HepG2 (cell line): ENCODE results near the gene DSE. TPM values are rescaled to one million over a fixed set of nuclear protein-coding genes. Genes with fewer than 3 reads are reported as not detected.

Experiments used
- ATAC-seq: fragments of 200-7000 bp; cut with Tn5 transposase; 3 replicates; pipeline ENCODE4 v1.9.1; 2020; ENCODE audit warnings: mild to moderate bottlenecking, moderate library complexity
- BruUV-seq: library from RNA; stranded (reverse); fragments of 400-500 nt; replicated peaks from 2 replicates; lab custom pipeline; 2021; lab: Mats Ljungman, UMichigan
- CTCF ChIA-PET: fragments of 300-600 bp; formaldehyde crosslinking; extraction: SDS; loops from one replicate; lab custom pipeline; 2021; ENCODE audit warnings: low total read pairs, inconsistent platforms, low intra/inter-chr PET ratio; lab: Yijun Ruan, JAX
- POLR2A ChIA-PET: fragments of 350-600 bp; sonication (Branson Sonifier 250); formaldehyde crosslinking; loops from one replicate; lab custom pipeline; 2020; ENCODE audit warnings: antibody characterized with exemption, inconsistent platforms; lab: Yijun Ruan, JAX
- DNase-seq: peaks from one replicate; pipeline ENCODE4 v3.0.0-alpha.2; 2015; ENCODE audit warnings: low spot score
- FAIRE-seq: peaks from 3 replicates; lab custom pipeline; 2011; peaks lifted over from hg19 to GRCh38; lab: Jason Lieb, UNC
- H2AFZ ChIP-seq: one replicate; pipeline ENCODE4 v1.6.1; 2011; ENCODE audit warnings: low read length, inconsistent platforms
- H3K27ac ChIP-seq: fragments of 300-600 bp; 3 replicates; pipeline ENCODE4 v1.8.0; 2011; ENCODE audit warnings: mixed run types, mild to moderate bottlenecking, mixed read lengths, low read length, inconsistent platforms; ENCODE audit not compliant: insufficient read depth; ENCODE audit errors: extremely low read length
- H3K27me3 ChIP-seq, 2 experiments: fragments of 200-600 bp in 1 of 2; 2 replicates in 1 of 2; 3 replicates in 1 of 2; pipeline versions ENCODE4 v1.6.0 to v1.8.0; 2011; ENCODE audit warnings: low read length in 2 of 2, mild to moderate bottlenecking in 2 of 2, moderate library complexity in 2 of 2, inconsistent platforms in 1 of 2; ENCODE audit not compliant: insufficient read depth in 2 of 2, control insufficient read depth in 1 of 2
- H3K36me3 ChIP-seq, 2 experiments: fragments of 200-600 bp in 1 of 2; replicated peaks in 1 of 2; 2 replicates in 1 of 2; 3 replicates in 1 of 2; pipeline versions ENCODE4 v1.5.1 to v1.8.0; 2011; ENCODE audit warnings: low read length in 2 of 2, inconsistent platforms in 1 of 2; ENCODE audit not compliant: insufficient read depth in 2 of 2, control insufficient read depth in 1 of 2
- H3K4me1 ChIP-seq: 2 replicates; pipeline ENCODE4 v1.5.1; 2012; ENCODE audit warnings: low read length, inconsistent platforms; ENCODE audit not compliant: insufficient read depth
- H3K4me2 ChIP-seq: 2 replicates; pipeline ENCODE4 v1.6.0; 2011; ENCODE audit warnings: low read depth, low read length, inconsistent platforms
- H3K4me3 ChIP-seq, 3 experiments: fragments of 200-600 bp in 1 of 3; sonication (generic), shearing (Covaris generic) in 1 of 3; replicated peaks in 1 of 3; 2 replicates each; pipeline ENCODE4 v1.5.1; 2011 to 2016; ENCODE audit warnings: low read length in 3 of 3, inconsistent platforms in 2 of 3, low read depth in 2 of 3, mild to moderate bottlenecking in 2 of 3, control low read depth in 1 of 3, mixed read lengths in 1 of 3; ENCODE audit not compliant: insufficient read depth in 1 of 3
- H3K79me2 ChIP-seq: one replicate; pipeline ENCODE4 v1.6.1; 2011; ENCODE audit warnings: low read length, inconsistent platforms; ENCODE audit not compliant: insufficient read depth
- H3K9ac ChIP-seq: 2 replicates; pipeline ENCODE4 v1.6.0; 2011; ENCODE audit warnings: mild to moderate bottlenecking, low read depth, low read length, inconsistent platforms; ENCODE audit not compliant: insufficient read depth
- H3K9me3 ChIP-seq: 2 replicates; pipeline ENCODE4 v1.5.1; 2012; ENCODE audit warnings: mild to moderate bottlenecking, low read length
- H4K20me1 ChIP-seq: 2 replicates; pipeline ENCODE4 v1.6.0; 2011; ENCODE audit warnings: inconsistent platforms, mild to moderate bottlenecking, low read length, moderate library complexity; ENCODE audit not compliant: insufficient read depth
- HNF4A ChIP-seq: sonication (generic); formaldehyde crosslinking; IDR thresholded peaks from 2 replicates; pipeline ENCODE4 v1.4.0; 2020; ENCODE audit warnings: missing genetic modification reagents
- KLF6 ChIP-seq: IDR thresholded peaks from 2 replicates; pipeline ENCODE4 v1.8.0; 2016; ENCODE audit warnings: missing biosample characterization, missing genetic modification reagents
- MAFF ChIP-seq: IDR thresholded peaks from 2 replicates; pipeline ENCODE4 v1.6.1; 2011; ENCODE audit warnings: low read depth, low read length, improper control_type of control experiment
- MAFK ChIP-seq, 2 experiments: IDR thresholded peaks in 1 of 2; conservative IDR thresholded peaks in 1 of 2; 2 replicates each; pipeline ENCODE4 v1.6.1; 2011; ENCODE audit warnings: improper control_type of control experiment in 2 of 2, low read length in 2 of 2
- RBM39 ChIP-seq: fragments of 200-400 bp; formaldehyde crosslinking; IDR thresholded peaks from one replicate; pipeline ENCODE4 v1.6.1; 2018; ENCODE audit warnings: antibody characterized with exemption, mild to moderate bottlenecking, low read depth, low read length; ENCODE audit not compliant: poor library complexity, severe bottlenecking
- SALL1 ChIP-seq: sonication (generic); formaldehyde crosslinking; IDR thresholded peaks from 2 replicates; pipeline ENCODE4 v1.8.0; 2022; ENCODE audit warnings: mild to moderate bottlenecking, missing genetic modification reagents
- STAG1 ChIP-seq: sonication (generic); formaldehyde crosslinking; IDR thresholded peaks from 2 replicates; pipeline ENCODE4 v1.4.0; 2020; ENCODE audit warnings: missing genetic modification reagents
- ZNF530 ChIP-seq: sonication (generic); formaldehyde crosslinking; IDR thresholded peaks from 2 replicates; pipeline ENCODE4 v1.5.0; 2020; ENCODE audit warnings: low read depth, mild to moderate bottlenecking, missing genetic modification reagents
- ZNF605 ChIP-seq: sonication (generic); formaldehyde crosslinking; IDR thresholded peaks from 2 replicates; pipeline ENCODE4 v1.8.0; 2022; ENCODE audit warnings: mild to moderate bottlenecking, missing genetic modification reagents
- ZNF616 ChIP-seq: sonication (generic); formaldehyde crosslinking; IDR thresholded peaks from 2 replicates; pipeline ENCODE4 v1.5.0; 2020; ENCODE audit warnings: low read depth, mild to moderate bottlenecking, missing genetic modification reagents
- ZNF749 ChIP-seq: sonication (generic); formaldehyde crosslinking; IDR thresholded peaks from 2 replicates; pipeline ENCODE4 v1.8.0; 2022; ENCODE audit warnings: mild to moderate bottlenecking, missing genetic modification reagents, moderate library complexity, borderline replicate concordance
- WGBS: methylation state at CpG from one replicate; pipeline ENCODE4 v1.1.6; 2017; ENCODE audit warnings: low lambda C conversion rate; 5-methylcytosine and 5-hydroxymethylcytosine counted together
- in situ Hi-C: cut with HindIII; loops from 2 replicates; pipeline ENCODE4 v1.10.0; 2017; ENCODE audit warnings: low pct_unique_long_range_greater_than_20kb; ENCODE audit not compliant: extremely low pct_ligation_motif_present
- intact Hi-C: fragments of 100-400 bp; cut with micrococcal nuclease; formaldehyde crosslinking; loops from one replicate; pipeline ENCODE4 v1.10.0; 2022; ENCODE audit not compliant: unreplicated experiment
- polyA plus RNA-seq, 8 experiments: library from polyadenylated mRNA; depleted of rRNA in 3 of 8; stranded (reverse) in 7 of 8; unstranded in 1 of 8; fragments of >200 nt; fragmentation: Illumina TruSeq in 4 of 8; extraction: Trizol in 4 of 8; gene quantifications; 2 replicates each; pipeline versions ENCODE4 v1.2.1 to v1.2.3, GENCODE V29; 2011 to 2016; ENCODE audit warnings: low read depth in 4 of 8, missing spikeins in 1 of 8, mixed read lengths in 1 of 8; ENCODE audit not compliant: insufficient read depth in 1 of 8
- total RNA-seq, 5 experiments: library from RNA; depleted of rRNA; stranded (reverse); fragments of >200 nt; fragmentation: Illumina TruSeq; extraction: Trizol; gene quantifications; 2 replicates each; pipeline ENCODE4 v1.2.3, GENCODE V29; 2016; ENCODE audit warnings: low read depth in 1 of 5
- TF ChIP-seq, protein P1 (sequence below): sonication (generic); formaldehyde crosslinking; IDR thresholded peaks from 2 replicates; pipeline ENCODE4 v1.4.0; 2020; ENCODE audit warnings: missing genetic modification reagents, mild to moderate bottlenecking, borderline replicate concordance
- TF ChIP-seq, protein P2 (sequence below): sonication (generic); formaldehyde crosslinking; IDR thresholded peaks from 2 replicates; pipeline ENCODE4 v1.5.0; 2020; ENCODE audit warnings: missing genetic modification reagents

Gene DSE
- total and polyA plus RNA-seq, 2 of the 13 experiments (the other 11 are each of a cell fraction or from before 2014, with no cell fraction given) = 2.6 to 4.6 TPM

DNA sequence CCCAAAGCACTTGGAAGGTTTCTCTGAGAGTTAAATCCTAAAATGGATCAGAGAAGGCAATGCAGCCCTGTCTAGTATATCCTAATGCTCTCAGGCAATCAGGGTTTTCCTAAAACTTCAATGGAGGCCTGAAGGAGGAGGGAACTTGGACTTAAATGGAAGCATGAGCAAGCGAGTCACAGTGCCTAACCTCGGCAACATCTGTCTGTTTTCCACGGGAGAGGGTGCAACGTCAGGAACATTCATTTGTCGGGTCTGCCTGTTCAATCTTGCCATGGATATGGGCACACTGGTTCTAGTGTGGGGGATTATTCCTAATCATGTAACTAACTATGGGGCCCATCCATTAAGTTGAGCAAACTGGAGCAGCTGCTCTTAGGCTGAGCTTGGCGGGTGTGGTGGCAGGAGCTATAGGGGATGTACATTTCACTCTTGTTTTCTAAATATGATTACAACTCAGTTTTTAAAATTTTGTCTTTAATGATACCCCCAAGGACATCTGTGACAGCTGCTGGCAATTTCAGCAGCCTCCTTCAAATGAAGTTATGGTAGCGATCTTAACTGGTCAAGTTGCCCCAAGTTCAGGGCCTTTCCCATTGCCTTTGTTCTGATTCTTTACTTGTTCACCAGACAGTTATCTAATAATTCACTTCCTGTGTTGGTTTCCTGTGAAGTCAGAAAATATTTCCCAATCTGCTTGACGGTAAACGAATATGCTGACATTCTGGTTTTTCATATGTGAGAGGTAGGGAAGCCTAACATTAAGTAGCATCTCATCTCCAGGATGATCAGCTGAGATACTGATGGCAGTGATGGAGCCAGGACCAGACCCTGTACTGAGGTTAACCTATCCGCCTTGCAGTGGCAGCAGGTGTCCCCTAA is 21.6 kb downstream of the DSE start:
- DNase-seq (no peak), FAIRE-seq (no peak), ATAC-seq (no peak)
- no peaks in the 10 kb centered on the region for H4K20me1 ChIP-seq
- TF ChIP-seq ZNF749 = no peak
- no peak for TF ChIP-seq HNF4A (CRISPR knock-in tag)
- peak; percentile 40 to 45; a peak in 2 of 4 replicates for TF ChIP-seq MAFK (conservative IDR thresholded peaks at IDR 0.05 in 1 of 2, IDR thresholded peaks at IDR 0.05 in 1 of 2; ENCODE audit: low read length in 2 of 2)
- 0 out of 2 replicates have a peak, but pooled peaks have one; percentile 28 for TF ChIP-seq MAFF
- H3K79me2 ChIP-seq = no peaks in the 10 kb centered on the region
- ChIA-PET POLR2A (no interaction called here), CTCF (no interaction called here)
- no peaks in the 10 kb centered on the region for H3K36me3 ChIP-seq
- H3K9me3 ChIP-seq = no peaks in the 10 kb centered on the region
- BruUV-seq = no TSS peak
- in situ Hi-C loops (no loop called here), intact Hi-C loops (no loop called here)
- H3K9ac ChIP-seq = no peak overlapping the region
- no peak overlapping the region for H2AFZ ChIP-seq
- H3K4me3 ChIP-seq = no peak overlapping the region
- WGBS = 44% methylated on average over 10 of the region's 10 CpGs
- no peaks in the 10 kb centered on the region for H3K4me1 ChIP-seq
- H3K27me3 ChIP-seq = no peaks in the 10 kb centered on the region; a peak in 1 of 5 replicates
- H3K27ac ChIP-seq = no peak overlapping the region
- no peak overlapping the region for H3K4me2 ChIP-seq

GRCh38 chr6:116393430-116393829 is 22.7 kb downstream of the DSE start:
- in situ Hi-C loops = no loop called here
- no peak for DNase-seq
- WGBS = 6% methylated on average over 1 of the region's 1 CpG
- H4K20me1 ChIP-seq = no peaks in the 10 kb centered on the region
- no TSS peak for BruUV-seq
- peaks cover 5% of the 10 kb centered on the region for H3K4me1 ChIP-seq
- intact Hi-C loops = no loop called here
- H3K9ac ChIP-seq = no peak overlapping the region
- no peaks in the 10 kb centered on the region for H3K9me3 ChIP-seq
- H3K27me3 ChIP-seq = no peaks in the 10 kb centered on the region; a peak in 1 of 5 replicates
- no peak overlapping the region for H3K27ac ChIP-seq
- no peaks in the 10 kb centered on the region for H3K79me2 ChIP-seq
- no peak overlapping the region for H2AFZ ChIP-seq
- no peak overlapping the region for H3K4me3 ChIP-seq
- H3K4me2 ChIP-seq = no peak overlapping the region
- ChIA-PET POLR2A (no interaction called here), CTCF (no interaction called here)
- peak; percentile 8 for FAIRE-seq
- no peaks in the 10 kb centered on the region for H3K36me3 ChIP-seq
- ATAC-seq = no peak
- TF ChIP-seq, protein P1, sequence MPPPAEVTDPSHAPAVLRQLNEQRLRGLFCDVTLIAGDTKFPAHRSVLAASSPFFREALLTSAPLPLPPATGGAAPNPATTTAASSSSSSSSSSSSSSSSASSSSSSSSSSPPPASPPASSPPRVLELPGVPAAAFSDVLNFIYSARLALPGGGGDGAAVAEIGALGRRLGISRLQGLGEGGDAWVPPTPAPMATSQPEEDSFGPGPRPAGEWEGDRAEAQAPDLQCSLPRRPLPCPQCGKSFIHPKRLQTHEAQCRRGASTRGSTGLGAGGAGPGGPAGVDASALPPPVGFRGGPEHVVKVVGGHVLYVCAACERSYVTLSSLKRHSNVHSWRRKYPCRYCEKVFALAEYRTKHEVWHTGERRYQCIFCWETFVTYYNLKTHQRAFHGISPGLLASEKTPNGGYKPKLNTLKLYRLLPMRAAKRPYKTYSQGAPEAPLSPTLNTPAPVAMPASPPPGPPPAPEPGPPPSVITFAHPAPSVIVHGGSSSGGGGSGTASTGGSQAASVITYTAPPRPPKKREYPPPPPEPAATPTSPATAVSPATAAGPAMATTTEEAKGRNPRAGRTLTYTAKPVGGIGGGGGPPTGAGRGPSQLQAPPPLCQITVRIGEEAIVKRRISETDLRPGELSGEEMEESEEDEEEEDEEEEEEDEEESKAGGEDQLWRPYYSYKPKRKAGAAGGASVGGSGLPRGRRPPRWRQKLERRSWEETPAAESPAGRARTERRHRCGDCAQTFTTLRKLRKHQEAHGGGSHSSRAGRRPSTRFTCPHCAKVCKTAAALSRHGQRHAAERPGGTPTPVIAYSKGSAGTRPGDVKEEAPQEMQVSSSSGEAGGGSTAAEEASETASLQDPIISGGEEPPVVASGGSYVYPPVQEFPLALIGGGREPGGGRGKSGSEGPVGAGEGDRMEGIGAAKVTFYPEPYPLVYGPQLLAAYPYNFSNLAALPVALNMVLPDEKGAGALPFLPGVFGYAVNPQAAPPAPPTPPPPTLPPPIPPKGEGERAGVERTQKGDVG (CRISPR knock-in tag) = no peak
- TF ChIP-seq, protein P2, sequence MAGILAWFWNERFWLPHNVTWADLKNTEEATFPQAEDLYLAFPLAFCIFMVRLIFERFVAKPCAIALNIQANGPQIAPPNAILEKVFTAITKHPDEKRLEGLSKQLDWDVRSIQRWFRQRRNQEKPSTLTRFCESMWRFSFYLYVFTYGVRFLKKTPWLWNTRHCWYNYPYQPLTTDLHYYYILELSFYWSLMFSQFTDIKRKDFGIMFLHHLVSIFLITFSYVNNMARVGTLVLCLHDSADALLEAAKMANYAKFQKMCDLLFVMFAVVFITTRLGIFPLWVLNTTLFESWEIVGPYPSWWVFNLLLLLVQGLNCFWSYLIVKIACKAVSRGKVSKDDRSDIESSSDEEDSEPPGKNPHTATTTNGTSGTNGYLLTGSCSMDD (CRISPR knock-in tag) = no peak
- TF ChIP-seq SALL1 (CRISPR knock-in tag) (no peak), ZNF616 (CRISPR knock-in tag) (no peak), ZNF749 (no peak), ZNF530 (no peak), ZNF605 (CRISPR knock-in tag) (no peak), STAG1 (CRISPR knock-in tag) (no peak), RBM39 (no peak), KLF6 (CRISPR knock-in tag) (no peak)
